NT2/D1 (cell line): Measurements from ENCODE around the gene ACOT8.

Experiments
- SUZ12 ChIP-seq: IDR thresholded peaks from 2 replicates; pipeline ENCODE4 v1.6.1; 2011; ENCODE audit not compliant: insufficient read length, insufficient read depth; ENCODE audit errors: extremely low read depth
- YY1 ChIP-seq: IDR thresholded peaks from 2 replicates; pipeline ENCODE4 v1.6.1; 2011; ENCODE audit not compliant: insufficient read length, insufficient read depth
- ZNF274 ChIP-seq: IDR thresholded peaks from 2 replicates; pipeline ENCODE4 v1.6.1; 2011; ENCODE audit warnings: mild to moderate bottlenecking, low read depth, low read length

DNA sequence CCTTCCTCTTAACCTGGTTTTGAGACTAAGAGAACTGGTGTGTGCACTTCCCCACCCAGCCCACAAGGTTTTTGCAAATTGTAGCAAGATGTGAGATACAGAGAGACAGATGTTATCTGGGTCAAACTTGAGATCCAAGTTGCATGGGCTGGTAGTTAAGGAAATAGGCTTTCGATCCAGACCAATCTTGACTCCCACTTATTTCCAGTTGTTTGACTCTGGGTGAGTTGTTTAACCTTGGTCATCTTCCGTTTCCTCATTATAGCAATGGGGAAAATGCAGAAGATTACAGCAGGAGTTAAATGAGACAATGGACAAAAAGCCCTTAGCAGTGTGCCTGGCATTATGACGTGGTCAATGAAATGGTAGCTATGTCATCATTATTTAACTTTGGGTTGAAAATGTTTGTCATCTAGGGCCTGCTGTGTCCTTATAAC is 21.8 kb downstream of the ACOT8 start:
- TF ChIP-seq ZNF274 (no peak), SUZ12 (no peak), YY1 (no peak)
